H9 (cell line): ENCODE results near the gene LINS1. TPM values are rescaled to one million over a fixed set of nuclear protein-coding genes. Genes with fewer than 3 reads are reported as not detected.

Experiments
- DNase-seq: peaks from one replicate; pipeline ENCODE4 v3.0.0-alpha.2; 2017
- H2AFZ ChIP-seq: one replicate; pipeline ENCODE4 v1.6.1; 2013; ENCODE audit warnings: mild to moderate bottlenecking, low read length, control low read depth, moderate library complexity
- H2AK5ac ChIP-seq: 2 replicates; pipeline ENCODE4 v1.6.1; 2013; ENCODE audit warnings: low read length, control low read depth, mixed read lengths; ENCODE audit not compliant: insufficient read length
- H2BK120ac ChIP-seq: one replicate; pipeline ENCODE4 v1.6.1; 2013; ENCODE audit warnings: low read depth, mild to moderate bottlenecking, low read length, control low read depth, inconsistent platforms; ENCODE audit not compliant: poor library complexity, severe bottlenecking
- H2BK12ac ChIP-seq: 2 replicates; pipeline ENCODE4 v1.6.1; 2013; ENCODE audit warnings: low read length, control low read depth, mixed read lengths, low read depth; ENCODE audit not compliant: insufficient read length
- H2BK15ac ChIP-seq: 2 replicates; pipeline ENCODE4 v1.6.1; 2013; ENCODE audit warnings: low read depth, low read length, control low read depth
- H2BK20ac ChIP-seq: one replicate; pipeline ENCODE4 v1.6.1; 2013; ENCODE audit warnings: low read depth, mild to moderate bottlenecking, low read length, control low read depth, inconsistent platforms; ENCODE audit not compliant: poor library complexity, severe bottlenecking
- H2BK5ac ChIP-seq: 2 replicates; pipeline ENCODE4 v1.6.1; 2013; ENCODE audit warnings: low read length, control low read depth, mixed read lengths; ENCODE audit not compliant: insufficient read length
- H3K14ac ChIP-seq: 2 replicates; pipeline ENCODE4 v1.6.1; 2013; ENCODE audit warnings: low read length, control low read depth; ENCODE audit not compliant: insufficient read depth
- H3K18ac ChIP-seq: 2 replicates; pipeline ENCODE4 v1.6.1; 2013; ENCODE audit warnings: low read depth, mild to moderate bottlenecking, mixed read lengths, low read length, control low read depth; ENCODE audit not compliant: insufficient read length
- H3K23ac ChIP-seq: 2 replicates; pipeline ENCODE4 v1.6.1; 2013; ENCODE audit warnings: low read length, control low read depth, mixed read lengths, low read depth; ENCODE audit not compliant: insufficient read length
- H3K23me2 ChIP-seq: 2 replicates; pipeline ENCODE4 v1.6.1; 2013; ENCODE audit warnings: low read depth, mild to moderate bottlenecking, mixed read lengths, low read length, control low read depth; ENCODE audit not compliant: insufficient read length, poor library complexity, severe bottlenecking
- H3K27ac ChIP-seq: 2 replicates; pipeline ENCODE4 v1.5.1; 2013; ENCODE audit warnings: low read length, control low read depth, mixed read lengths, low read depth; ENCODE audit not compliant: insufficient read length
- H3K27me3 ChIP-seq: 2 replicates; pipeline ENCODE4 v1.6.1; 2013; ENCODE audit warnings: low read length, control low read depth, inconsistent platforms; ENCODE audit not compliant: insufficient read depth
- H3K4ac ChIP-seq: 2 replicates; pipeline ENCODE4 v1.6.1; 2013; ENCODE audit warnings: low read depth, mild to moderate bottlenecking, control low read depth, inconsistent platforms, low read length, moderate library complexity
- H3K4me1 ChIP-seq: 2 replicates; pipeline ENCODE4 v1.6.1; 2013; ENCODE audit warnings: low read length, control low read depth, inconsistent platforms; ENCODE audit not compliant: insufficient read depth
- H3K4me2 ChIP-seq: 2 replicates; pipeline ENCODE4 v1.6.1; 2013; ENCODE audit warnings: low read length, control low read depth, mixed read lengths; ENCODE audit not compliant: insufficient read length, insufficient read depth
- H3K56ac ChIP-seq: 2 replicates; pipeline ENCODE4 v1.6.1; 2013; ENCODE audit warnings: low read depth, mild to moderate bottlenecking, mixed read lengths, low read length, control low read depth; ENCODE audit not compliant: insufficient read length
- H3K79me1 ChIP-seq: 2 replicates; pipeline ENCODE4 v1.6.1; 2013; ENCODE audit warnings: low read depth, mild to moderate bottlenecking, moderate library complexity, low read length, control low read depth, inconsistent platforms; ENCODE audit not compliant: insufficient read depth, poor library complexity, severe bottlenecking
- H3K79me2 ChIP-seq: 2 replicates; pipeline ENCODE4 v1.6.1; 2013; ENCODE audit warnings: low read length, control low read depth, inconsistent platforms; ENCODE audit not compliant: insufficient read depth
- H3K9ac ChIP-seq: 2 replicates; pipeline ENCODE4 v1.6.1; 2013; ENCODE audit warnings: low read length, control low read depth, mixed read lengths; ENCODE audit not compliant: insufficient read length; ENCODE audit errors: extremely low read depth
- H3K9me3 ChIP-seq: one replicate; pipeline ENCODE4 v1.6.1; 2013; ENCODE audit warnings: low read depth, low read length, inconsistent platforms; ENCODE audit not compliant: control insufficient read depth
- H3T11ph ChIP-seq: one replicate; pipeline ENCODE4 v1.6.1; 2013; ENCODE audit warnings: mild to moderate bottlenecking, low read length, control low read depth, inconsistent platforms
- H4K20me1 ChIP-seq: one replicate; pipeline ENCODE4 v1.6.1; 2013; ENCODE audit not compliant: control insufficient read depth, insufficient read length, insufficient read depth
- H4K5ac ChIP-seq: 2 replicates; pipeline ENCODE4 v1.6.1; 2013; ENCODE audit warnings: low read depth, mild to moderate bottlenecking, mixed read lengths, low read length, control low read depth; ENCODE audit not compliant: insufficient read length
- H4K8ac ChIP-seq: replicated peaks from 2 replicates; pipeline ENCODE4 v1.6.1; 2013; ENCODE audit warnings: low read length, control low read depth, mixed read lengths, low read depth; ENCODE audit not compliant: insufficient read length
- H4K91ac ChIP-seq: 2 replicates; pipeline ENCODE4 v1.6.1; 2013; ENCODE audit warnings: low read depth, mild to moderate bottlenecking, moderate library complexity, mixed read lengths, low read length, control low read depth; ENCODE audit not compliant: insufficient read length
- H3K27ac Mint-ChIP-seq, 3 experiments: 2 replicates in 2 of 3; 3 replicates in 1 of 3; pipeline ENCODE4 v1.8.0; 2020 to 2021; ENCODE audit warnings: mixed read lengths in 3 of 3, mild to moderate bottlenecking in 1 of 3, moderate library complexity in 1 of 3
- H3K27me3 Mint-ChIP-seq: 2 replicates; pipeline ENCODE4 v1.8.0; 2021; ENCODE audit warnings: low read depth, mild to moderate bottlenecking, moderate library complexity, mixed read lengths
- H3K36me3 Mint-ChIP-seq, 3 experiments: 2 replicates in 2 of 3; 3 replicates in 1 of 3; pipeline ENCODE4 v1.8.0; 2020 to 2021; ENCODE audit warnings: low read depth in 3 of 3, mixed read lengths in 3 of 3; ENCODE audit not compliant: insufficient read depth in 1 of 3
- H3K4me1 Mint-ChIP-seq, 2 experiments: 2 replicates each; pipeline ENCODE4 v1.8.0; 2020; ENCODE audit warnings: mixed read lengths in 2 of 2
- H3K4me3 Mint-ChIP-seq, 2 experiments: 2 replicates in 1 of 2; 3 replicates in 1 of 2; pipeline ENCODE4 v1.8.0; 2020 to 2021; ENCODE audit warnings: mild to moderate bottlenecking in 2 of 2, mixed read lengths in 2 of 2, moderate library complexity in 1 of 2
- H3K9me3 Mint-ChIP-seq, 2 experiments: 2 replicates in 1 of 2; 3 replicates in 1 of 2; pipeline ENCODE4 v1.8.0; 2020; ENCODE audit warnings: mild to moderate bottlenecking in 2 of 2, mixed read lengths in 2 of 2, moderate library complexity in 1 of 2
- WGBS: extraction: QIAGEN DNeasy Blood & Tissue Kit; methylation state at CpG from one replicate; pipeline ENCODE4 v1.1.7; 2013; ENCODE audit warnings: missing lambda C conversion rate, low lambda C conversion rate, mixed read lengths; ENCODE audit not compliant: insufficient read length; ENCODE audit errors: extremely low coverage; 5-methylcytosine and 5-hydroxymethylcytosine counted together
- total RNA-seq: library from RNA; stranded (reverse); gene quantifications from 2 replicates; pipeline ENCODE4 v1.2.1, GENCODE V29; 2021
- TF ChIP-seq, protein P1 (sequence below): fragments of 200-600 bp; sonication (generic); conservative IDR thresholded peaks from 3 replicates; pipeline ENCODE4 v1.8.0; 2021; ENCODE audit warnings: antibody characterized with exemption, mild to moderate bottlenecking

LINS1 gene
- total RNA-seq, 1 experiment from 2014 or later: 8.8 TPM

DNA sequence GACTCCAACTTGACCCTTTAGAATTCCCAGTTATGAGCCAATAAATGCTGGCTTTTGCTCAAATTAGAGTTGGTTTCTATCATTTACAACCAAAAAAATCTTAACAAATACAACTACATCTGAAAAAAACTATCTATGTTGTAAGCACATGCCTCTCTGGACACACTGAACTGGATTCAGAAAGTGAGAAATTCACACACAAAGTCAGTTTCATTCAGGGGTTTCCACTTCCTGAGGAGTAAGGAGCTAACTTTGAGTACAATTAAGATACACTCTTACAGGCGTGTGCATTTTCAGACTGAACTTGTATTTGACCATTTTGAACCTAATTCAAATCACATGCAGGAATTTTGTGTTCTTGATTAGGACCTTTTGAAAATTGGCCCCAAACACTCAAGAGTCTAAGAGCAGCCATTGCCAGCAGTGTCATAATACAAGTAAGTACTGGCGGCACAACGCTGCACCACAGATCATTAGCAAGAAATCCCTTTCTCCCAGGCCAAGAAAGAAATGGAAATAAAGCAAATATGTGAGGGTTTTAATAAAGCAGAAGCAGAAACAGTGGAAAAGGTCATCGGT lies 31.2 kb downstream of the LINS1 start:
- Histone ChIP-seq H4K8ac (no peak overlapping the region), H3K23ac (no peak overlapping the region), H3K9me3 (no peaks in the 10 kb centered on the region), H3K14ac (no peak overlapping the region), H2BK120ac (no peak overlapping the region), H3K79me2 (no peaks in the 10 kb centered on the region), H2BK15ac (no peak overlapping the region), H2BK5ac (no peak overlapping the region), H3K27me3 (no peaks in the 10 kb centered on the region), H2AFZ (no peak overlapping the region), H3K23me2 (no peaks in the 10 kb centered on the region), H4K20me1 (no peaks in the 10 kb centered on the region), H3K4me2 (no peak overlapping the region), H3K18ac (no peak overlapping the region), H2AK5ac (no peak overlapping the region), H4K5ac (no peak overlapping the region), H3K4ac (no peak overlapping the region), H3T11ph (no peak overlapping the region), H3K27ac (no peak overlapping the region), H3K79me1 (no peaks in the 10 kb centered on the region), H3K56ac (no peak overlapping the region), H2BK12ac (no peak overlapping the region), H2BK20ac (no peak overlapping the region), H3K4me1 (no peaks in the 10 kb centered on the region), H4K91ac (no peak overlapping the region), H3K9ac (no peak overlapping the region)
- H3K27ac Mint-ChIP-seq: no peak overlapping the region
- no peaks in the 10 kb centered on the region for H3K27me3 Mint-ChIP-seq
- WGBS: no CpG with 5 or more reads among the region's 4 CpGs
- DNase-seq: no peak
- no peaks in the 10 kb centered on the region for H3K9me3 Mint-ChIP-seq
- H3K4me3 Mint-ChIP-seq: no peak overlapping the region
- H3K36me3 Mint-ChIP-seq: peaks cover 4 to 16% (median 5%) of the 10 kb centered on the region in 3 experiments; a peak in 4 of 7 replicates
- no peaks in the 10 kb centered on the region for H3K4me1 Mint-ChIP-seq
- TF ChIP-seq, protein P1, sequence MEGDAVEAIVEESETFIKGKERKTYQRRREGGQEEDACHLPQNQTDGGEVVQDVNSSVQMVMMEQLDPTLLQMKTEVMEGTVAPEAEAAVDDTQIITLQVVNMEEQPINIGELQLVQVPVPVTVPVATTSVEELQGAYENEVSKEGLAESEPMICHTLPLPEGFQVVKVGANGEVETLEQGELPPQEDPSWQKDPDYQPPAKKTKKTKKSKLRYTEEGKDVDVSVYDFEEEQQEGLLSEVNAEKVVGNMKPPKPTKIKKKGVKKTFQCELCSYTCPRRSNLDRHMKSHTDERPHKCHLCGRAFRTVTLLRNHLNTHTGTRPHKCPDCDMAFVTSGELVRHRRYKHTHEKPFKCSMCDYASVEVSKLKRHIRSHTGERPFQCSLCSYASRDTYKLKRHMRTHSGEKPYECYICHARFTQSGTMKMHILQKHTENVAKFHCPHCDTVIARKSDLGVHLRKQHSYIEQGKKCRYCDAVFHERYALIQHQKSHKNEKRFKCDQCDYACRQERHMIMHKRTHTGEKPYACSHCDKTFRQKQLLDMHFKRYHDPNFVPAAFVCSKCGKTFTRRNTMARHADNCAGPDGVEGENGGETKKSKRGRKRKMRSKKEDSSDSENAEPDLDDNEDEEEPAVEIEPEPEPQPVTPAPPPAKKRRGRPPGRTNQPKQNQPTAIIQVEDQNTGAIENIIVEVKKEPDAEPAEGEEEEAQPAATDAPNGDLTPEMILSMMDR: no peak
